ENCODE results near the gene BCL7A. TPM values are rescaled to one million over a fixed set of nuclear protein-coding genes. Genes with fewer than 3 reads are reported as not detected.
A peak's percentile ranks its signal among the peaks of the same experiment; 100 is the strongest.

BCL7A gene
- total and polyA plus RNA-seq, 9 of the 15 experiments (the other 6 are each of a cell fraction or from before 2014, with no cell fraction given), result 0.25 to 21.9 (median 14.9) TPM

DNA sequence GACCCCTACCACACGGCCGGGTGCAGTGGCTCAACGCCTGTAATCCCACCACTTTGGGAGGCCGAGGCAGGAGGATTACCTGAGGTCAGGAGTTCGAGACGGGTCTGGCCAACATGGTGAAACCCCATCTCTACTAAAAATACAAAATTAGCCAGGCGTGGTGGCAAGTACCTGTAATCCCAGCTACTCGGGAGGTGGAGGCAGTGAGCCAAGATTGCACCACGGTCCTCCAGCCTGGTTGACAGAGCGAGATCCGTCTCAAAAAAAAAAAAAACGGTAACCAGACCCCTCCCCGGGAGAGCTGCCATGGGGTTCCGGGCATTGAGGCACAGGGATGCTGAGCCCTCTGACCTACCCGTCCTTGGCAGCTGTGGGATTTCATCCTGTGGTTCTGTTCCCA is 21.8 kb downstream of the BCL7A start:
- ChIA-PET POLR2A (interaction anchor here (0.9 kb wide), 1 partner anchor 11 kb away, joined by 3 read pairs; no protein-coding TSS in a partner anchor), CTCF (ENCODE audit: low intra/inter-chr PET ratio) (no interaction called here)
- Histone ChIP-seq H4K20me1 (replicated peaks; ENCODE audit: control insufficient read depth, insufficient read depth, low read length) (no peaks in the 10 kb centered on the region), H3K4me1 (replicated peaks in 1 of 2; ENCODE audit: control insufficient read depth in 2 of 2, insufficient read depth in 2 of 2, low read length in 2 of 2) (peaks cover 0 to 3% of the 10 kb centered on the region in 2 experiments; a peak in 1 of 5 replicates), H3K9me1 (ENCODE audit: control insufficient read depth, insufficient read depth, low read length) (no peaks in the 10 kb centered on the region), H3K27me3 (ENCODE audit: control insufficient read depth in 2 of 2, insufficient read depth in 2 of 2, low read length in 2 of 2) (no peaks in the 10 kb centered on the region), H3K4me2 (ENCODE audit: insufficient read depth, low read length) (no peak overlapping the region), H3K27ac (ENCODE audit: extremely low read depth, low read depth, low read length) (no peak overlapping the region), H3K4me3 (no peak overlapping the region), H3K36me3 (ENCODE audit: control insufficient read depth, insufficient read depth, low read length) (peaks cover 51% of the 10 kb centered on the region; the same call in 1 of the 3 replicates), H2AFZ (ENCODE audit: low read depth, low read length) (no peak overlapping the region), H3K9ac (ENCODE audit: insufficient read depth in 1 of 2, low read depth in 2 of 2, low read length in 2 of 2) (0 out of 4 replicates have a peak overlapping the region, but pooled peaks of 1 of the 2 experiments have one; percentile 1), H3K79me2 (ENCODE audit: control insufficient read depth, insufficient read depth, low read length) (no peaks in the 10 kb centered on the region), H3K9me3 (replicated peaks; ENCODE audit: control insufficient read depth, insufficient read depth, low read depth, low read length) (no peaks in the 10 kb centered on the region)
- ATAC-seq (no peak), FAIRE-seq (no peak), DNase-seq (ENCODE audit: extremely low read depth in 1 of 4, low spot score in 3 of 4) (no peak)
- intact Hi-C loops (cut with micrococcal nuclease) (no loop called here), in situ Hi-C loops (cut with MboI) (loop anchor here (5.0 kb wide), 1 partner anchor 149 kb away; no protein-coding TSS in a partner anchor)
- TF ChIP-seq, protein P1, sequence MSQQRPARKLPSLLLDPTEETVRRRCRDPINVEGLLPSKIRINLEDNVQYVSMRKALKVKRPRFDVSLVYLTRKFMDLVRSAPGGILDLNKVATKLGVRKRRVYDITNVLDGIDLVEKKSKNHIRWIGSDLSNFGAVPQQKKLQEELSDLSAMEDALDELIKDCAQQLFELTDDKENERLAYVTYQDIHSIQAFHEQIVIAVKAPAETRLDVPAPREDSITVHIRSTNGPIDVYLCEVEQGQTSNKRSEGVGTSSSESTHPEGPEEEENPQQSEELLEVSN (IDR thresholded peaks at IDR 0.05; ENCODE audit: borderline replicate concordance in 1 of 2, extremely low read depth in 1 of 2, insufficient read depth in 1 of 2, insufficient read length in 1 of 2, low read depth in 1 of 2, low read length in 1 of 2, poor library complexity in 1 of 2, severe bottlenecking in 1 of 2), result no peak
- TF ChIP-seq ZFP30 (CRISPR knock-in tag; IDR thresholded peaks at IDR 0.05; ENCODE audit: borderline replicate concordance), result no peak
- TF ChIP-seq ETS2 (tag; IDR thresholded peaks at IDR 0.05; ENCODE audit: borderline replicate concordance, poor library complexity, severe bottlenecking), result no peak
- no peak for TF ChIP-seq ADNP (tag; IDR thresholded peaks at IDR 0.05)
- TF ChIP-seq, protein P2, sequence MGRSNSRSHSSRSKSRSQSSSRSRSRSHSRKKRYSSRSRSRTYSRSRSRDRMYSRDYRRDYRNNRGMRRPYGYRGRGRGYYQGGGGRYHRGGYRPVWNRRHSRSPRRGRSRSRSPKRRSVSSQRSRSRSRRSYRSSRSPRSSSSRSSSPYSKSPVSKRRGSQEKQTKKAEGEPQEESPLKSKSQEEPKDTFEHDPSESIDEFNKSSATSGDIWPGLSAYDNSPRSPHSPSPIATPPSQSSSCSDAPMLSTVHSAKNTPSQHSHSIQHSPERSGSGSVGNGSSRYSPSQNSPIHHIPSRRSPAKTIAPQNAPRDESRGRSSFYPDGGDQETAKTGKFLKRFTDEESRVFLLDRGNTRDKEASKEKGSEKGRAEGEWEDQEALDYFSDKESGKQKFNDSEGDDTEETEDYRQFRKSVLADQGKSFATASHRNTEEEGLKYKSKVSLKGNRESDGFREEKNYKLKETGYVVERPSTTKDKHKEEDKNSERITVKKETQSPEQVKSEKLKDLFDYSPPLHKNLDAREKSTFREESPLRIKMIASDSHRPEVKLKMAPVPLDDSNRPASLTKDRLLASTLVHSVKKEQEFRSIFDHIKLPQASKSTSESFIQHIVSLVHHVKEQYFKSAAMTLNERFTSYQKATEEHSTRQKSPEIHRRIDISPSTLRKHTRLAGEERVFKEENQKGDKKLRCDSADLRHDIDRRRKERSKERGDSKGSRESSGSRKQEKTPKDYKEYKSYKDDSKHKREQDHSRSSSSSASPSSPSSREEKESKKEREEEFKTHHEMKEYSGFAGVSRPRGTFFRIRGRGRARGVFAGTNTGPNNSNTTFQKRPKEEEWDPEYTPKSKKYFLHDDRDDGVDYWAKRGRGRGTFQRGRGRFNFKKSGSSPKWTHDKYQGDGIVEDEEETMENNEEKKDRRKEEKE (IDR thresholded peaks at IDR 0.05; ENCODE audit: borderline replicate concordance in 1 of 2, control insufficient read depth in 1 of 2, low read depth in 2 of 2, low read length in 1 of 2), result no peak
- no peak for TF ChIP-seq SIRT6 (IDR thresholded peaks at IDR 0.05; ENCODE audit: low read depth, low read length)
- TF ChIP-seq RAD51 (IDR thresholded peaks at IDR 0.05; ENCODE audit: borderline replicate concordance, low read depth), result no peak
- 98% methylated on average over 8 of the region's 15 CpGs for WGBS (ENCODE audit: insufficient coverage, low coverage, missing lambda C conversion rate)
- BruUV-seq (replicated peaks), result no TSS peak
